Activated naive CD8-positive, alpha-beta T cell treated with anti-CD3 and anti-CD28 coated beads for 36 hours (primary cell): ENCODE results near the gene GOLGA5. TPM values are rescaled to one million over a fixed set of nuclear protein-coding genes. Genes with fewer than 3 reads are reported as not detected.

Experiments used
- DNase-seq: peaks from one replicate; pipeline ENCODE4 v3.0.0; 2021
- H3K27ac Mint-ChIP-seq: one replicate; pipeline ENCODE4 v1.8.0; 2022; ENCODE audit warnings: mild to moderate bottlenecking, moderate library complexity, mixed read lengths
- H3K27me3 Mint-ChIP-seq: one replicate; pipeline ENCODE4 v1.8.0; 2022; ENCODE audit warnings: mild to moderate bottlenecking, mixed read lengths
- H3K36me3 Mint-ChIP-seq: one replicate; pipeline ENCODE4 v1.8.0; 2021; ENCODE audit warnings: mild to moderate bottlenecking, mixed read lengths
- H3K4me1 Mint-ChIP-seq: one replicate; pipeline ENCODE4 v1.8.0; 2021; ENCODE audit warnings: mixed read lengths
- H3K4me3 Mint-ChIP-seq: one replicate; pipeline ENCODE4 v1.8.0; 2022; ENCODE audit warnings: mild to moderate bottlenecking, moderate library complexity, mixed read lengths
- H3K9me3 Mint-ChIP-seq: one replicate; pipeline ENCODE4 v1.8.0; 2022; ENCODE audit warnings: mixed read lengths
- total RNA-seq, 2 experiments: library from RNA; stranded (reverse); gene quantifications; one replicate each; pipeline ENCODE4 v1.2.3, GENCODE V29; 2021

GOLGA5 gene
- total RNA-seq, 2 experiments from 2014 or later = 14.6 to 15.9 TPM

DNA sequence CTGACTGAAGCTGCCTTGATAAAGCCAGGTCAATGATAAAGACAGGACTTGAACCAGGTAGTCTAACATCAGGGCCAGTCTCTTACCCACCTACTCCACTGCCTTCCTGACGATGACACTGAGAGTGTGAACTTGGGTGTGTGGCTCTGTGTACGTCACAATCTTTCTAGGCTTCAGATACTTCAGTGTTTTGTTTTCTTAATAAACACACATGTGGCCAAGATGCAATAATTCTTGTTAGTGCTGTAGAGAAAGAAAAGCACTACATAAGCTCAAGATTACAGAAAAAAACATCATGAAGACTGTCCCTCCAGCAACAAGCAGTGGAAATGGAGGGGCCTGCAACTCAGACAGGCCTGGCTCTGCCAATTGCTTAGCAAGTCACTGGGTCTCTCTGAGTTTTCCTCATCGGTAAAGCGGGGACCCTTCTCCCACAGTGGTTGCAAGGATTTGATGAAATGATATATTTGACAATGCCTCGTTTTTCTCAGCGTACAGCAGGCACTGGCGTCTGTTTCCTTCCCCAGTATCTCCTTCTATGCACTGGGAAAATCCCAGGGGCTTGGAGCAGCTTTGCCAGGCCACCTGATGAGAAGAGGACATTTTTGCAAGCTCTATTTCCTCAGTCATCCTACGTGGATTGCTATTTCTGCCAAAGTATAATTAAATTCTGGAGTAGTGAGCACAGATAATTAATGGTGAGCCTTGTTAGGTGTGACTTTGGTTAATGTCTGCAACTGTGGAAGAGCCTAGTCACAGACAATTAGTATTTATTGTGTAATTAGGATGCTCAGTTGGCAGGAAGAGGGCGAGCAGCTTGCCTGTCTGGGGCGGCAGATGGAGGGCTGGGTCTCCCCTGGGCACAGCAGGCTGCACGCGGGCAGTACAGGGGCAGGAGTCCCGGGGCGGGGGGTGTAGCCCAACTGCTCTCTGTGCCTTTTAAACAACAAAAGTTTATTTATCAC is 73.1 kb downstream of the GOLGA5 start:
- no peak overlapping the region for H3K4me3 Mint-ChIP-seq
- DNase-seq = no peak
- H3K27me3 Mint-ChIP-seq = peaks cover 14% of the 10 kb centered on the region
- peaks cover 6% of the 10 kb centered on the region for H3K9me3 Mint-ChIP-seq
- H3K4me1 Mint-ChIP-seq = no peaks in the 10 kb centered on the region
- no peaks in the 10 kb centered on the region for H3K36me3 Mint-ChIP-seq
- no peak overlapping the region for H3K27ac Mint-ChIP-seq

- H3K9me3 Mint-ChIP-seq = no peaks in the 10 kb centered on the region
- H3K27ac Mint-ChIP-seq = no peak overlapping the region
- no peaks in the 10 kb centered on the region for H3K4me1 Mint-ChIP-seq
- H3K27me3 Mint-ChIP-seq = peaks cover 8% of the 10 kb centered on the region
- no peak overlapping the region for H3K4me3 Mint-ChIP-seq
- no peak for DNase-seq
- H3K36me3 Mint-ChIP-seq = no peaks in the 10 kb centered on the region
These were observed 81.0 kb downstream of the GOLGA5 start for GRCh38 chr14:92874962-92875661.

DNA sequence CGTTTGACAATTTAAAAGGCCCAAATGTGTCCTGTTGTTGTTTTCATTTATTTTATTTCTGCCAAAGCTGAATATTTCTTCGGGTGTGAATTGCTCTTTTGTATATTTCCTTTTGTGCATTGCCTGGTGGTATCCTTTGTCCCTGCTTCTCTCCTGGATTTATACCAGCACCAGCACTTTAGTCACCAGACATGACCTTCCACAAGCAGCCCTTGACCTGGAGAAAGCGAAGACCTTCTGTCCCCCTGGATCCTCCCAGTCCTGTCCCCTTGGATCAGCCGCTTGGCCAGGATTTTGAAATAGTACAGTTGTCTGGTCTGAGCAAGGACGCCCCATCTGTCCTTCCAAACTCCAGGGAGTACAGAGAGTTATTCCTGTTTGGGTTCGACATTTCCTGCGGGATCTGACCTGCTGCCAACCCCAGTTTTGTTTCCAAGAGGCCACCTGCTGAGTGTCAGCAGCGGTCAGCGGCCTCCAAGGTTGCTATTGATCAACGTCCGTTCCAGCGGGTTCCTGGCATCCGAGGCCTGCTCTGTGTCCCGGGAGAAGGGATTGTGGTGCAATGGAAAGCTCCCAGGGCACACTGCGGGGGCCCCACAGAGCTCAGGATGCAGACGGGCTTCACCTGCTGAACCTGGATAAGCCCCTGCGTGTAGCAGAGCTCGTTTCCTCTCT is 83.8 kb downstream of the GOLGA5 start:
- H3K9me3 Mint-ChIP-seq = no peaks in the 10 kb centered on the region
- H3K4me1 Mint-ChIP-seq = no peaks in the 10 kb centered on the region
- no peak overlapping the region for H3K27ac Mint-ChIP-seq
- DNase-seq = no peak
- H3K27me3 Mint-ChIP-seq = peaks cover 34% of the 10 kb centered on the region
- no peaks in the 10 kb centered on the region for H3K36me3 Mint-ChIP-seq
- no peak overlapping the region for H3K4me3 Mint-ChIP-seq

DNA sequence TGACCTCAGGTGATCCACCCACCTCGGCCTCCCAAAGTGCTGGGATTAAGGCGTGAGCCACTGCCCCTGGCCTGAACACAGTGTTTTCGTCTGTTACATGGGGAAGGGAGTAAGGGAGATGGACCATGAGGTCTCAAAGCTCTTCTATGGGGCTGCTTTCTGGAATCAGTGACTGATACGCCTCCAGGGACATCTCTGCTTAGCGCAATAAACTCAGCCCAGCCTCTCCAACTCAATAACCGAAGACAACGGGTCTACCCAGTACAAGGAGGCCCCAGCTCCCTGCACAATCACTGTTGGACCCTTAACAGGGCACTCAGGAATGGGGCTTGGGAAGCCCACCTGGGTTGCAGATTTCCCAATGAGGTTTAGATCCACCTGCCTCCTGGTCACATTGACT is 86.2 kb downstream of the GOLGA5 start:
- DNase-seq = no peak
- Mint-ChIP-seq H3K27me3 (peaks cover 35% of the 10 kb centered on the region), H3K4me3 (no peak overlapping the region), H3K9me3 (no peaks in the 10 kb centered on the region), H3K27ac (no peak overlapping the region), H3K36me3 (no peaks in the 10 kb centered on the region), H3K4me1 (no peaks in the 10 kb centered on the region)

DNA sequence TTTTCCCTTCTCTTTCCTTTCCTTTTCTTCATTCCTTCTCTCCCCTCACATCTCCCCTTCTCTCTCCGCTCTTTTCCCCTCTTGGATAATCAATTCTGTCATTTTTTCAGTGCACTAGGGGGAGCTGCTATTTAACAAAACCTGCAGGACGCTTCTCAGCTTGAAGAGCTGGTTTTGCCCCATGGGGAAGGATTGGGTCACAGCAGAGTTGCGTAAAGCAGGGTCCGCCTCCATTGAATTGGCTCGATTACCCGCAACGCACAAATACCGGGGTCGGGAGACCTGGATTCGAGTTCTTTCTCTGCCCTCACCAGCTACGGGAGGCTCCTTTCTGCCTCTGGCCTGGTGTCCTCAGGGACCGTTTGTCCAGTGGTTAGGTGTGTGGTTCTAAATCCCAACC is 86.7 kb downstream of the GOLGA5 start:
- Mint-ChIP-seq H3K9me3 (no peaks in the 10 kb centered on the region), H3K27me3 (peaks cover 39% of the 10 kb centered on the region), H3K27ac (no peak overlapping the region), H3K4me3 (no peak overlapping the region), H3K4me1 (no peaks in the 10 kb centered on the region), H3K36me3 (no peaks in the 10 kb centered on the region)
- no peak for DNase-seq

GRCh38 chr14:92883066-92883465 is 89.0 kb downstream of the GOLGA5 start:
- no peaks in the 10 kb centered on the region for H3K9me3 Mint-ChIP-seq

GRCh38 chr14:92884410-92884809 is 90.3 kb downstream of the GOLGA5 start:
- H3K4me1 Mint-ChIP-seq = no peaks in the 10 kb centered on the region
- no peaks in the 10 kb centered on the region for H3K36me3 Mint-ChIP-seq
- H3K27me3 Mint-ChIP-seq = peaks cover 38% of the 10 kb centered on the region
- no peak for DNase-seq
- no peak overlapping the region for H3K4me3 Mint-ChIP-seq
- H3K9me3 Mint-ChIP-seq = no peaks in the 10 kb centered on the region
- no peak overlapping the region for H3K27ac Mint-ChIP-seq

More at GRCh38 chr14:92883066-92883465, 89.0 kb downstream of the GOLGA5 start:
- no peak for DNase-seq
- no peaks in the 10 kb centered on the region for H3K36me3 Mint-ChIP-seq
- H3K4me3 Mint-ChIP-seq = no peak overlapping the region
- H3K27me3 Mint-ChIP-seq = peaks cover 38% of the 10 kb centered on the region
- no peaks in the 10 kb centered on the region for H3K4me1 Mint-ChIP-seq
- H3K27ac Mint-ChIP-seq = no peak overlapping the region

- Mint-ChIP-seq H3K4me3 (no peak overlapping the region), H3K27me3 (peaks cover 34% of the 10 kb centered on the region), H3K4me1 (no peaks in the 10 kb centered on the region), H3K27ac (no peak overlapping the region), H3K36me3 (no peaks in the 10 kb centered on the region), H3K9me3 (no peaks in the 10 kb centered on the region)
- DNase-seq = no peak
These were observed 91.4 kb downstream of the GOLGA5 start for GRCh38 chr14:92885279-92886061.

GRCh38 chr14:92886337-92886736 is 92.2 kb downstream of the GOLGA5 start:
- H3K9me3 Mint-ChIP-seq = no peaks in the 10 kb centered on the region
- H3K27me3 Mint-ChIP-seq = peaks cover 25% of the 10 kb centered on the region
- no peak overlapping the region for H3K4me3 Mint-ChIP-seq
- H3K4me1 Mint-ChIP-seq = no peaks in the 10 kb centered on the region
- no peak overlapping the region for H3K27ac Mint-ChIP-seq
- DNase-seq = no peak
- H3K36me3 Mint-ChIP-seq = no peaks in the 10 kb centered on the region

GRCh38 chr14:92887157-92887556 is 93.1 kb downstream of the GOLGA5 start:
- Mint-ChIP-seq H3K9me3 (no peaks in the 10 kb centered on the region), H3K36me3 (no peaks in the 10 kb centered on the region), H3K27me3 (peaks cover 18% of the 10 kb centered on the region), H3K4me1 (no peaks in the 10 kb centered on the region), H3K4me3 (no peak overlapping the region), H3K27ac (no peak overlapping the region)
- DNase-seq = no peak

GRCh38 chr14:92888896-92889295 is 94.8 kb downstream of the GOLGA5 start:
- Mint-ChIP-seq H3K36me3 (no peaks in the 10 kb centered on the region), H3K4me3 (no peak overlapping the region), H3K27ac (no peak overlapping the region), H3K27me3 (peaks cover 11% of the 10 kb centered on the region), H3K4me1 (peaks cover 5% of the 10 kb centered on the region), H3K9me3 (peaks cover 12% of the 10 kb centered on the region)
- DNase-seq = no peak

Other genes with a start within 250 kb of the GOLGA5 start
- gene LGMN, start 45.7 kb upstream of the GOLGA5 start, total RNA-seq = 1 to 10 TPM; 2.1 to 3.7 TPM
- not detected for gene CHGA, start 128.8 kb downstream of the GOLGA5 start, total RNA-seq